ENCODE results near the gene STPG4.

The STPG4 gene

DNA sequence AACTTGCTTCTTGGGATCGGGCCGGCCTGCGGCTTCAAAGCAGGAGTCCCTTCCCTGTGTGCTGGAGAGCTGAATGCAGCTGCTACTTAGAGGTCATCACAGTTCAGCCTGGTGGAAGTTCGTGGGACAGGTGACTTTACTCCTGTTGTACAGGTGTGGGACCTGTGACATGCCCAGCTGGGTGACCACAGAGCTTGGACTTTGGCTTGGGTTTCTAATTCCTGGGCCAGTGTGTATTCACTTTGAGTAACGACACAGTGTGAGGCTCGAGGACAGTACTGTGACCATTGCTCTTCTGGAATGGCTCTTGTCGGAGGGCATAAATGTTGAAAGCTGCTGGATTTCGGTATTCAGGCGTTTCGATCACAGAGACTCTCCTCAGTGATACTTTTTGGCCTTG is 114.5 kb downstream of the STPG4 start:
- TF ChIP-seq CTCF (IDR thresholded peaks at IDR 0.05; ENCODE audit: extremely low read depth, missing control alignments), result no peak
- no peak for DNase-seq (ENCODE audit: low spot score)

GRCh38 chr2:47039913-47040562 is 115.1 kb downstream of the STPG4 start:
- DNase-seq (ENCODE audit: low spot score), result no peak
- no peak for TF ChIP-seq CTCF (IDR thresholded peaks at IDR 0.05; ENCODE audit: extremely low read depth, missing control alignments)

GRCh38 chr2:47039489-47039870 is 115.6 kb downstream of the STPG4 start:
- no peak for DNase-seq (ENCODE audit: low spot score)
- TF ChIP-seq CTCF (IDR thresholded peaks at IDR 0.05; ENCODE audit: extremely low read depth, missing control alignments), result no peak

GRCh38 chr2:47038656-47039488 is 116.2 kb downstream of the STPG4 start:
- no peak for TF ChIP-seq CTCF (IDR thresholded peaks at IDR 0.05; ENCODE audit: extremely low read depth, missing control alignments)
- DNase-seq (ENCODE audit: low spot score), result no peak

DNA sequence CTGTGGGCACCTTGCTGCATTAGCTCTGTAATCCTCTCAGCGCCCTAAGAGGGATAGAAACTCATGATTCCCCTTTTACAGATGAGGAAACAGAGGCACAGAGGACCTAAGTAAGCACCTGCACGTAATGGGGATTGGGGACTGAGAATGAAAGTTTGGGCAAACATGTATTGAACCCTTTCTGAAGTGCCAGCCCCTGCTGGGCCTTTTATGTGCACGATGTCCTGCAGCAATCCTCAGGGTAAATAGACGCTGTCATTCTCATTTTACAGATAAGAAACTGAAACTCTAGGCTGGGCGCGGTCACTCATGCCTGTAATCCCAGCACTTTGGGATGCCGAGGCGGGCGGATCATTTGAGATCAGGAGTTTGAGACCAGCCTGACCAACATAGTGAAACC is 117.4 kb downstream of the STPG4 start:
- TF ChIP-seq CTCF (IDR thresholded peaks at IDR 0.05; ENCODE audit: extremely low read depth, missing control alignments), result no peak
- no peak for DNase-seq (ENCODE audit: low spot score)
